SIG-M5 treated with dmso at 0.1 percent for 504 hours (cell line): ENCODE measurements around the gene MYBPHL.
"Not testable (repeated sequence)": the region's sequence is repeated elsewhere in the genome, so short reads cannot be mapped to it uniquely, and the experiment has no call there.

Experiments
- DNase-seq: peaks from one replicate; lab custom pipeline; 2025; ENCODE audit not compliant: unreplicated experiment; lab: John Stamatoyannopoulos, UW

The MYBPHL gene

DNA sequence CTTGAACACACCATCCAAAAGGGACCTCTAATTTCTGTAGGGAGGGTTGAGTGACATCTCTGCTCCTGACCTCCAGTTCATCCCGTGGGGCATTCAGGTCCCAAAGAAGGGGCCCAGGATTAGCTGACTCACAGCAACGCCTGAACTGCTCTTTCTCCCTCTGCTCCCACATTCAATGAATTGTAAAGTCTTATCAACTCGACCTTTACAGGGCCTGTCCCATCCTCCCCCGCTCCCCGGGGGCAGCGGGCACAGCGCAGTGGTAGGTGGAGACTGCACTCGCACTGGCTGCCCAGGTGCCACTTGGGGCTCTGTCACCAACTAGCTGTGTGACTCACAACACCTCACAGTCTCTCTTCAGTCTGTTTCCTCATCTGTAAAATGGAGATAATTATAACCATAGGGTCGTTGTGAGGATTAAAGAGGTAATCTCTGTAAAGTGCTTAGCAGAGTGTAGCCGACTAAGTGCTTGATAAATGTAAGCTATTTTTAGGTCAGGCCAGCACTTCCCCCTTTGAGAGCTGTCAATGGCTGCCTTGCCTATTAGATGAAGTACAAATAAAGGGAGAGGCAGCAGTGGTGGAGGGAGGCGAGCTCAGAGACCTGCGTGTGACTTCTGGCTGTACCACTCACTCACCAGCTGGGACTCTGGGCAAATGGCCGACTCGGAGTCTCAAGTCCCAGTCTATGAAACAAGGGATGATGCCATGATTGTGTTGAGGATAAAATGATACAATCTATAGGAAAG is 637 bp upstream of the MYBPHL start:
- DNase-seq: peak; percentile 41

DNA sequence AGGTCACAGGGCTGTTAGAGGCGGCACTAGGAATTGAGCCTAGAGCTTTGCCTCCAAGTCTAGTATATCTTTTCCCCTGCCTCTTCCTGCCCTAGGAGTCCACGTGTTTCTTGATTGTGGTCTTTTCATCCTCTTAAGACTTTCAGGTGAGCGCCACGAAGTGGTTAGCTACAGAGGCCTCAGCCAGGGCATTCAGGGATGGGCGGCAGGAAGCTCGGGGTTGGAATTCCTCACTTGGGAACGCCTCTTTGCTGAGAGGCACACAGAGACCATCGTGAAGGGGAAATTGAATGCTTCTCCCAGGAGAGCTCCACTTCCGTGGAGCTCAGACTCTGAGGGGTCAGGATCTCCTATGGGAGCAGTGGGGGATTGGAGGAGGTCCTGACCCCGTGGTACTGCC is 820 bp downstream of the MYBPHL start:
- DNase-seq: not testable (repeated sequence)

DNA sequence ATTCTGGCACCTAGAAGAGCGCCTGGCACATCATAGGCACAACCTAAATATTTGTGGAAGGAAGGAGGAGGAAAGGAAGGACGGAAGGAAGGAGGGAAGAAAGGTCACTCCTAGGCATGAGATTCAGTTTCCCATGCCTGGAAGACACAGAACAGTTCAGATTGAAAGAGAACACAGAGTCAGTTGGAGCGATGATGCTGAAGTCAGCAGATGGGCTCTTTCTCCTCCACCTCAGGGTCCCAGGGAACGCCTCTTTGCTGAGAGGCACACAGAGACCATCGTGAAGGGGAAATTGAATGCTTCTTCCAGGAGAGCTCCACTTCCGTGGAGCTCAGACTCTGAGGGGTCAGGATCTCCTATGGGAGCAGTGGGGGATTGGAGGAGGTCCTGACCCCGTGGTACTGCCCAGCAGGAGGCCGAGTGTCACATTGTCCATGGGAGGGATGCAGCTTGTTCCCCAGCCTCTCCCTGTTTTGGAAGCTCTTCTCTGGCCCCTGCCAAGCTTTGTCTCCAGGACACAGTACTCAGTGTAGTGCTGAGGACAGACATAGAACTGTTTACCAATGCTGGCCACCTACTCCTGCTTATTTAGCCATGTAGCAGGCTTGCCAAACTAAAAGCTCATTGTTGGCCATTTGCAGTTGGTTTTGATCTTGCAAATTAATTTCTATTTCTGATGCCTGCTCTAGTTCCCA is 2.4 kb downstream of the MYBPHL start:
- DNase-seq: no peak

DNA sequence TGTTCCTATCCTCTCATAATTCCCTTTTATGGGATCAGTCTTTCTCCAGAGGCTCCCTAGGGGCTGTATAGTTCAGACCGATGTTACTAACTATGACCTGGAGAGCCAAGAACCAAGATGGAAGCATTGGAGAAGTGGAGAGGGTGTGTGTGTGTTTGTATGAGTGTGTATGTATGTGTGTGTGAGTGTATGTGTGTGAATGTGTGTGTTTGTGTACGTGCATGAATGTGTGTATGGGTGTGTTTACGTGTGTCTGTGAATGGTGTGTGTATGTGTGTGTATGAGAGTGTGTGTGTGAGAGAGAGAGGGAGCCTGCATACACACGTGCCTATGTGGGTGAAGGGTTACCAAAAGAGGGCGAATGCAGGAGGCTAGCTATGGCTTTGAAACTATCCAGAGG is 4.9 kb downstream of the MYBPHL start:
- no peak for DNase-seq

DNA sequence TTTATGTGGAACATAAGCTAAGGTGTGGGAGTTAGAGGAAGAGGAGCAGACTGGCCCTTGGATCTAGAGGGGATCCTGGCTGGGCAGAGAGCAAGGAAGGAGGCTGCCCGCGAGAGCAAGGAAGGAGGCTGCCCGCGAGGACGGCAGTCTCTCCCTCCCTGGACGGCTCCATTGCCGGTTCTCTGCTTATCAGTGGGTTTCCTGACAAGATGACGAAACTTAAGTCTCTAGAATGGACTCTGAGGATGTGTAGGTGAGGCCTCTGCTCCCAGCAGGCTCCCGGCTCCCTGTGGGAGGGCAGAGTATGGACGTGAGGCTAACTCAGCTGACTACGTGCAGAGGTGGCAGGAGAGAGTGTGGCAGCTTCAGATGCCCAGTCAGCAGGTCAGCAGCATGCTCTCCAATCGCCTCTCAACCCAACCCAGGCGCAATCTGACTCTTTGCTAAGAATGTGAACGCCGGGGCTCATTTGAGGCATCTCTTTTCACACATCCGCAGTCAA is 6.1 kb downstream of the MYBPHL start:
- no peak for DNase-seq

DNA sequence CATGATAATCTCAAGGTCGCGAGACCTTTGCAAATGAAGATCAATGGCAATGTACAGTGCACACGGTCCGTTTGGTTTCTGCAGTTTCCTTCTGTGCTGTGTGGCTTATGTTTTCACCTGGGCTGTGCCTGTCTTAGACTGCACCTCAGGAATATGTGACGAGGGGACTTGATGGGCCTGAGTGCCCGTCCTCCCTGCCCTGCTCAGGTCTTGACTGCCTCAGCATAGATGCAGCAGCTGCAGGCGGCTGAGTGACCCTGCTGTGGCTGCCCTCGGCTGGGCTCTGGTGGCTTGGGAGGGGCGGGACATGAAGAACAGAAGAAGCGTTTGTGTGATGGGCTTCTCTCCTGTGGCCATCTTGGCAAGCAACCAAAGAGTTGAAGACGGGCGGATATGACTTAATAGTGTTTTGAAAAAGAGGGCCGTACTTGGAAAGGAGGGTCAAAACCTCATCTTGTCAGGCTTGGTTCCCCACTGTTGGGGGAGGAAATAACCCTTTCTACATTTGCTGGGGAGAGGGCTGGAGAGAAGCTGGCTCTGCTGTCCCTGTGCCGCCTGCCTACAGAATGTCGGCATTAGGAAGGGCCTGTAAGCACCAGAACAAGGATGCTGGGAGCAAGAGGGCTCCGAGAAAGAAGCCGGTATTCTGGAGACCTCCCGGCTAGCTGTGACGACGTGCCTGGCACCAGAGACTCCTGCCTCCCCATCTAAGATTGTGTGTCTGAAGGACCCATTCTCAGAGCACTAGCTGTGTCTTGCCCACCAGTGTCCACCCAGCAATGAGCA is 7.1 kb downstream of the MYBPHL start:
- DNase-seq: no peak

DNA sequence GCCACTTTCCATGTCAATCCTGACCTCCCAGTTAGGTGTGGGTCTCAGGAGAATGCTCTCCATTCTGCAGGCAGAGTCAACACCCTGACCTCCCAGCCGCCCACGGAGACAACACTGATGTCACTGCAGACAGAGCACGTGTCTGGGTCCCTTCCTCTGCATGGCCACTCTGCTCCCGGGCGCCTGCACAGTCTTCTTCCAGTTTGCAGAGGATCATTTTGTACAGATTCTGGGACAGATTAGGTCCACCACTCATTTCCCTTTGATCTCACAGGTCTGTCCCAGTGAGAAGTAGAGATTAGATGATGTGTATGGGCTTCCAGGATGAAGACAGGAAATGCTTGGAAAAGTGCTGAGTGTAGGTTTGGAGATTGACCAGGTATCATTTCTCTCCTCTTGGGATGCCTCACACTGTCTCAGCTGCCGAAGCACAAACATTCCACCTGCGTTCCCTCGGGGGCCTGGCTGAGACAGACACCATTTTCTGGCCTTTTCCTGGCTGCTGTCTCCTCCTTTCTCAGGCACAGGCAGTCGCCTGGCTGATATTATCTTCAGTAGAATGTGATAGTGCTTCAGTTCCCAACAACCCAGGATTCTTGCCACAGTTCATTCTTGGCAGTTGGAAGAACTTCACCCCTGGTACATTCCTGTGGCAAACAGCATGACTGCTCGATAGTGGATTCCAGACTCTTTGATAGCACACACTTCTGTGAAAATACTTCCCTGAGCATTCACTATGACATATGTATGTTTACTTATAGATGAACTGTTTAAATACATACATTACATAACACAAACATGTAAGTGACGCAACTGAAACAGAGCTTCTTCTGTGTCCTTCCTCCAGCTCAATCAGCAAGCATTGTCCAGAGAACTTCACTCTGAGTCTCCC is 7.9 kb downstream of the MYBPHL start:
- no peak for DNase-seq

DNA sequence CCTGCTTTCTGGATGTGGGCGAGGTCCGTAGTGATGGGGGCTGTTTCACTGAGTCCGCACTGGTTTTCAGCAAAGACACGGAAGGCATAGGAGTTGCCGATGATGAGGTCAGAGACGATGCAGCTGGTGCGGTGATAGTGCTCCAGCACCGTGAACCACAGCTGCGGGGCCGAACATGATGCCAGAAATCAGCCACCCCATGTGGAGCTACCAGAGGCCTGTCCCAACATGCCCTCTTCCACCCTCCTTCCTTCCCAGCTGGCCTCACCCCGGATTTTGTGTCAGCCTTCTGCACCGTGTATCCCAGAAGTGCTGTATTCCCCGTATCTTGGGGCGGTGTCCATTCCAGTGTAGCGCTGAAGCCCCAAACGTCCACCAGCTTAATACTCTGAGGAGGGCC is 10.0 kb downstream of the MYBPHL start:
- DNase-seq: no peak

DNA sequence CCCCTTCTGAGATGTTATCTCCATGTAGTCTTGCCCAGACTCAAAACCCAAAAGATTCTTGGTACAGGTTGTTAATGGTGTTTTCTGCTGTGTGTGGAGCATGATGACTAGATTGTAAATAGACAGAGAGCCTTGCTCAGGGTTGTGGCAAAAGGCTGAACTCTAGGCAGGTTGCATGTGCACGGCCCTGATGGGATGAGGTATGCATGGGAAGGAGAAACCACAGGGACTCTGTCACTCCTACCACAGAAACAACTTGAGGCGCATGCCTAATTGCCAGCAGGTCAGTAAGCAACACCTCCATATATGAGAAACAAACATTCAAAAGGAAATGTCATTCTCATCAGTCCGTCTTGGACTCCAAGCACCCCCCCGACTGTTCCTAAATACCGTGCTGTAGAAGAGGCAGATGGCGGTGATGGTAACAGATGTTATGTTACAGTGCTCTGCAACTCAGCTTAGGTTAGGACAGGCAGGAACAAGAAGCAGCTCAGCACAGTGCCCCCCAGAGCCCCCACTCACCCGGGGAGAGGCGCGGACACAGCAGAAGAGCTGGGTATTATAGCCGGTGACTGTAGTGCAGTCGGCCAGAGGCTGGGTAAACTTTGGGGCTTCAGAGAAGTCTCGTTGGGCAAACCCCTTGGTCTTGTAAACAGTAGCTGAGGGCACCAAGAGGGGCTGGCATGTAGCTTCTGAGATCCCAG is 10.9 kb downstream of the MYBPHL start:
- no peak for DNase-seq

DNA sequence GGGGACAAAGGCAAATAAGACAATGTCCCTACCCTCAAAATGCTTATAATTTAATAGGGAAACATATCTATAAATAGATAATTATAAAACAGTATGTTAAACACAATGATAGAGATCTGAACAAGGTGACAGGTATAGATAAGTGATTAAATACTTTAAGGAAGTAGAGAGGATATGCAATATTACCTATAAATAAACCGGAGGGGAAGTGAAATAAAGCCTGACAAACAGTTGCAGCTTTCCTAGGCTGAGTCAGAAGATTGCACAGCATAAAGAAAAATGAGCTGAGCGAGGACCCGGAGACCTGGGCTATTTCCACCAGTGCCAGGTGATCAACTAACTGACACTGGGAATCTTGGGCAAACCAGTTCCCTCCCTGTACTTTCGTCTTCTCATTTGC is 12.3 kb downstream of the MYBPHL start:
- DNase-seq: peak; percentile 65

DNA sequence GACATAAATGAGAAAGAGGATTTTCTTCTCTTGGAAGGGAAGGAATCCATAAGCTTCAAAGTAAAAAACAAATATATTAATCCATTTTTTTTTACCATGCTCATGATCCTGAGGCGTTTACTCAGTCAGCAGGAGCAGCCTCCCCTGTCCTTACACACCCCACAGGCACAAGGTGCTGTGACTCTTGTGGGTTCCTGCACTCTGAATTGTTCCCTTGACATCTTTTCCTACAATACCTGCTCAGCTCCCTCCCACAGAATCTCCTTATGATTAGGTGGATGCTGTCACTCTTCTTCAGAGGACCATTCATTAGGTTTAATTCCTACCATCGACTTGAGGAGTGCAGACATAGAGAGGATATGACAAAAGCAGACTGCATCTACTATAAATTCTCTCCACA is 13.8 kb downstream of the MYBPHL start:
- DNase-seq: no peak

DNA sequence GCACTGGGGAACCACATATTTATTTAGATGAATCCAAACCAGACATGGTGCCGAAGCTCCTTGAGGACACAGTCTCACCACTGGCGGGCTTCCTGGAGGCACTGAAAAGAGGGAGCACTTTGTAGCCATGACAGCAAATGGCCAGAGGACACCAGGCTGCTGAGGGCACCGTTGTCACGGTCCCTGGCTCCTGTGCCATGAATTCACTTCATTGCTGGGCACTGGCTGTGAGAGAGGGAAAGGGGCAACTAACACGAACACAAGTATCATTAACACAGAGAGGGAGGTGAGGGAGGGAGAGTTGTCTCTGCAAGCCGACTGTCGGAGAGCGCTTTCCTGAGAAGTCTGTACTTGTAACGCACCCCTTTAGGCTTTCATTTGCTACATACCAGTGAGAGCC is 14.4 kb downstream of the MYBPHL start:
- no peak for DNase-seq

DNA sequence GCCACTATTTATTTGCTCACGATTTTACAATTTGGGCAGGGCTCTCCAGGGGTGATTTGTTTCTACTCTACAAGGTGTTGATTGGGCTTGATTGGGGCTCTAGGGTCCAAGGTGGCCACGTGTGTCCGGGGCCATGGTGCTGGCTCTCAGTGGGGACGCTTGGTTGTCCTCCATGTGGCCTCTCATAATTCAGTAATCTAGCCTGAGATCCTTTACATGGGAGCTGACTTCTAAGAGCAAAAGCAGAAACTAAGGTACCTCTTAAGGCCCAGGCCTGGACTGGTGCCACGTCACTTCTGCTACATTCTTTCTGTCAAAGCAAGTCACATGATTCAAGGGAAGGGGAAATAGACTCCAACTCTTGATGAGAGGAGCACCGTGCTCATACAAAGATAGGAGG is 15.8 kb downstream of the MYBPHL start:
- DNase-seq: peak; percentile 77

DNA sequence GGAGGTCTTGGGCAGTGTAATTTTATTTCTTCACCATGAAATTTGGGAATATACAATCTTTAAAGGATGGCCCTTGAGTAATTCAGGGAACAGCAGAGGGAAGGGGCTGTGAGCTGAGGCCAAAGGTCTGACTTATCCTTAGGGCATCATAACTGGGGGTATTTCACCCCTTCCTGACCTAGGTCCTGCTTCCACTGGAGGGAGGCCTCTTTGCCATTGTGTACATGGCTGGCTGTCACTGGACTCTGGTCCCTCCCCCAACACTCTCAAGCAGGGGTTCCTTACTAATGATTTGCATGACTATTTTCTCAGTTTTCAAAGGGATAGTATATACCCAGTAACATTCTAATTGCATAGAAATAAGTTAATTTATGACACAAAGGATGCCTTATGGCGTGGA is 16.7 kb downstream of the MYBPHL start:
- no peak for DNase-seq

DNA sequence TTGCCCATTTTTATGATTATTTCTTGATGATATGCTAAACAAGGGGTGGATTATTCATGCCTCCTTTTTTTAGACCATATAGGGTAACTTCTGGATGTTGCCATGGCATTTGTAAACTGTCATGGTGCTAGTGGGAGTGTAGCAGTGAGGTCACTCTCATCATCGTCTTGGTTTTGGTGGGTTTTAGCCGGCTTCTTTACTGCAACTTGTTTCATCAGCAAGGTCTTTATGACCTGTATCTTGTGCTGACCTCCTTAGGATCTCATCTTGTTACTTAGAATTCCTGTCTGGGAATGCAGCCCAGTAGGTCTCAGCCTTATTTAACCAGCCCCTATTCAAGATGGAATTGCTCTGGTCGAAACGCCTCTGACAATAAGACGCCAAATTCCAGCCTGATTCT is 20.0 kb downstream of the MYBPHL start:
- DNase-seq: not testable (repeated sequence)

DNA sequence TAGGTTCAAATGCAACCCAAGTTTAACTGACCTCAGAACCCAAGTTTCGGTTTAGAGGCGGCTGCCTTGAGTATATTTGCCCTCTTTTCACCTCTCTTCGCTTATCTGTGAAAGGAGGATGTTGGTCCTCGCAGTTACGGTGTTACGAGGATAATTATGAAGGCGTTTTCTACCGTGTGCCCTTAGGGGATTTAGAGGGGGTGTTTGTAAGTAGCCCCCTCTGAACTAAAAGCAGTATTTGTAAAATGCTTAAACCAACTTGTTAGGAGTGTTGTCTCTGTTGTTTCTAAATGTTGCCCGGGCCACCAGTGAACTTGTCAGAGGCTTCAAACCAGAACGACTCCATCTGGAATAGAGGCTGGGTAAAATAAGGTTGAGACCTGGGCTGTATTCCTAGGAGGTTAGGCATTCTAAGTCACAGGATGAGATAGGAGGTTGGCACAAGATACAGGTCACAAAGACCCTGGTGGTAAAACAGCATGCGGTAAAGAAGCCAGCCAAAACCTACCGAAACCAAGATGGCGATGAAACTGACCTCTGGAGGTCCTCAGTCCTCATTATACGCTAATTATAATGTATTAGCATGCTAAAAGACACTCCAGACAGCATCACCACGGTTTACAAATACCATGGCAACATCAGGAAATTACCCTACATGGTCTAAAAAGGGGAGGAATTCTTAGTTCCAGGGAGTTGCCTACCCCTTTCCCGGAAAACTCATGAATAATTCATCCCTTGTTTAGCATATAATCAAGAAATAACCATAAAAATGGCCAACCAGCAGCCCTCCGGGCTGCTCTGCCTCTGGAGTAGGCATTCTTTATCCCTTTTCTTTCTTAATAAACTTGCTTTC is 22.8 kb downstream of the MYBPHL start:
- DNase-seq: no peak

DNA sequence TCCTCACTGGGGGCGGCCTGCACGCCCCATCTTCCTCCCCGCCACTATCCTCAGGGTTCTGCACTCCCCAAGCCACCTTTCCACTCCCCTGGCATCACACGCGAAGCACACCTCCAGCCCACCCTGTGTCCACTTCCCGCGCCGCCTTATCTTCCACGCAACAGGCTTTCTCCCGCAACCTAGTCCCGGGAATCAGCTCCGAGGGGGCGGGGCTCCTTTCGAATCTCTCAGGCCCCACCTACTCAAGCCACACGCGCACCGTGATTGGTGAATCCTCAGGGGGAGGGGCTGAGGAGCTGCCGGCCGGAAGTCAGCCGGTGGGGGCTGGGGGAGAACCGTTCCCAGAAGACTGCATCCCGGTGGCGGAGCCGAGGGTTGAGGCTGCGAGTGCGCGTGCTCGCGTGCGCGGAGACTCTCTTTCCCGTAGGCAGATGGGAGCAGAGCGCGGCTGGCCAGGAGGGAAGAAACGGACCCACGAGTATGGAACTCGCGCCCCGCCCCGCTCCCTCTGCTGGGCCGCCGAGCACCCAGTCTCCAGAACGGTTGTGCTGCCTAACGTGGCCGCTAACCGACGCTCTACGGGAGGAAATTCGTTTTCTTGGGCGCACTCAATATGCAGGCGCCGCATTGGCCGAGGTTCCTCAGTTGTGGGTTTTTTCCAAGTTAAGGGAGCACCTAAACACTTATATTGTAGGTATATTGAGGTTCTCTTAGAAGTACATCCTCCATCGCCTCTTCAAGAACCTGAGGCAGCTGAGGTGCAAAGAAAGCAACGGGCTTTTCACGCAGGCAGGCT is 23.7 kb downstream of the MYBPHL start, which contains the start of gene PSRC1:
PSRC1 (minus strand) TSS at position 194 of the 796 bp plus-strand sequence.
- DNase-seq: peak; percentile 92

DNA sequence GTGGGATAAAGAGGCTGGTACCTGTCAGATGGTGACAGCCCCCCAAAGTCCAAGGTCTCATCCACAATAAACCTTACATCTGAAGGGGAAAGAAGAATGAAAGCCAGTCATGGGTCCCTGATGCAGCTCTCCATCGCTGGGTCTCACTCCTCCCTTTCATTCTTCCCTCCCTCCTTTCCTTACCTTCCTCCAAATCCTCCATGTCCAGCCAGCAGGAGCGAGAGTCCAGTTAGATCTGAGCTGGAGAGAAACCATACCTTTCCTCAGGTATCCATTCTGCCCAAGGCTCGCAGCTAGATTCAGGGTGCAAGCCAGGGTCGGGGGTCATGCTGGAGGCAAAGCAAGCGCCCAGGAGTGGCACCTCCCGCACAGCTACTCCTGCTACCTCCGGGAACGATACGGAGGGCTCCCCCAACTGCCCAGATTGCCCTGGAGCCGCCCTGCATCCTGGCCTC is 24.3 kb downstream of the MYBPHL start:
- no peak for DNase-seq
